NCI-H510A (cell line): ENCODE measurements around the gene NPFF.
A peak's percentile ranks its signal among the peaks of the same experiment; 100 is the strongest.

Source experiments
- DNase-seq: peaks from one replicate; lab custom pipeline; 2025; lab: John Stamatoyannopoulos, UW

The NPFF gene

GRCh38 chr12:53513712-53514410, 6.6 kb upstream of the NPFF start:
- DNase-seq = no peak

DNA sequence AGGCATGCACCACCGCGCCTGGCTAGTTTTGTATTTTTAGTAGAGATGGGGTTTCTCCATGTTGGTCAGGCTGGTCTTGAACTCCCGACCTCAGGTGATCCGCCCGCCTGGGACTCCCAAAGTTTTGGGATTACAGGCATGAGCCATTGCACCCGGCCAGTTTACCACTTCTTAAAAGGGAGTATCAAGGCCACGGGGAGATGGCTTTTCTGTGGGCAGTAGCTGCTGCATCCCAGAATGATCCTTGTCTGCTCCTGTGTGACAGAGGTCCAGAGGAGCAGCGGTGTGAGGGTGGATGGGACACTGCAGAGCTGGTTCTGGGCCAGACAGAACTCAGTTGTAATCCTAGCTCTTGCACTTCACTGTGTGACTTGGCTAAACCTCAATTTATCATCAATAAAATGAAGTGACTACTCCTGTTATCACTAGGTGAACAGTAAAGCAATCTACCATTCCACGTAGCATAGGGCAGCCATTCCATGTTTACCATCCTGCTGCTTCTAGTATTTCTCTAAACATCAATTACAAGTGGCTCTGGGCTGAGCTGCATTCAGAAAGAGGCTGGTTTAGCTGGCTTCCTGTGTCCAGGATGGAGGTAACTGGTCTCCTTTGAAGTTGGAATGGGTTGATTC, 3.0 kb upstream of the NPFF start:
- no peak for DNase-seq

GRCh38 chr12:53508534-53509170, 1.4 kb upstream of the NPFF start:
- DNase-seq = no peak

GRCh38 chr12:53507603-53507885, 260 bp upstream of the NPFF start:
- no peak for DNase-seq

- no peak for DNase-seq
Measured at GRCh38 chr12:53506450-53506785, 866 bp downstream of the NPFF start.

DNA sequence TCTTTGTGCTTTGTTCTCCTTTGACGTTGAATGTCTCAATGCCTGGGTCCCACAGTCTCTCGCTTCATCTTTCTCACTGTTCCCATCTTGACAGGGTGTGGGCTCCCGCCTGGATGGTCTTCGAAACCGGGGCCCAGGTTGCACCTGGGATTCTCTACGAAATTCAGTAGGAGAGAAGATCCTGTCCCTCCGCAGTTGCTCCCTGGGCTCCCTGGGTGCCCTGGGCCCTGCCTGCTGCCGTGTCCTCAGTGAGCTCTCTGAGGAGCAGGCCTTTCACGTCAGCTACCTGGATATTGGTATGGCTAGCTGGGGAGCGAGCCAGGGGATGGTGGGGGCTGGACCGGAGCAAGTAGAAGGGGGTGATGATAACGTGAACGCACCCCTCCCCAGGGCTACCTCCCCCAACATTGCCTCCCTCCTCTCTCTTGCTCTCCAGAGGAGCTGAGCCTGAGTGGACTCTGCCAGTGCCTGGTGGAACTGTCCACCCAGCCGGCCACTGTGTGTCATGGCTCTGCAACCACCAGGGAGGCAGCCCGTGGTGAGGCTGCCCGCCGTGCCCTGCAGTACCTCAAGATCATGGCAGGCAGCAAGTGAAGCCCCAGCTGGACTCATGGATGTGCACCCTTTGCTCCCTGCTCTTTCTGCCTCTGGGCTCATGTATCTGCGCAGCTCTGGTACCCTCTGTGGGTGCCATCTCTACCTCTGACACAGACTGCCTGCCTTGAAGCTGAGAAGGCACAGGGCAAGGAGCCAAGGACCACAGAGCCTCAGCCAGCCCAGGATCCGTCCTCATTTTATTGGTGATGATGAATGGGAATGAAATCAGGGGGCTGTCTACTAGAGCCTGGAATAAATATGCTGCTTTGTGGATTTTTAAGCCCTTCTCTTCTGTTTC, 1.5 kb downstream of the NPFF start:
- DNase-seq = no peak

DNA sequence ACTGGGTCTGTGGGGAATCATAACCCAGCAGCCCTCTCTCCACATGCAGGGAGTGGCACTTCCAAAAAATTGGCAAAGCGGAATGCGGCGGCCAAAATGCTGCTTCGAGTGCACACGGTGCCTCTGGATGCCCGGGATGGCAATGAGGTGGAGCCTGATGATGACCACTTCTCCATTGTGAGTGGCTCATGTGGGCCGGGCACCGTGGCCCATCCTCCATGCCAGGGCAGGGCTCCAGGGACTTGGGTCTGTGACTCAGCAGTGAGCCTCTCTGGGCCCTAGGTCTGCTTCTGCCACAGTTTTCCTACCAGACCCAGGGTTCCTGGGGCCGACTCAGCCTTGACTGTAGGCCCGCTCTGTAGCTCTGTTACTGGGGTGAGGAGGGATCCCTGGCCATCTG, 2.2 kb downstream of the NPFF start:
- no peak for DNase-seq

DNA sequence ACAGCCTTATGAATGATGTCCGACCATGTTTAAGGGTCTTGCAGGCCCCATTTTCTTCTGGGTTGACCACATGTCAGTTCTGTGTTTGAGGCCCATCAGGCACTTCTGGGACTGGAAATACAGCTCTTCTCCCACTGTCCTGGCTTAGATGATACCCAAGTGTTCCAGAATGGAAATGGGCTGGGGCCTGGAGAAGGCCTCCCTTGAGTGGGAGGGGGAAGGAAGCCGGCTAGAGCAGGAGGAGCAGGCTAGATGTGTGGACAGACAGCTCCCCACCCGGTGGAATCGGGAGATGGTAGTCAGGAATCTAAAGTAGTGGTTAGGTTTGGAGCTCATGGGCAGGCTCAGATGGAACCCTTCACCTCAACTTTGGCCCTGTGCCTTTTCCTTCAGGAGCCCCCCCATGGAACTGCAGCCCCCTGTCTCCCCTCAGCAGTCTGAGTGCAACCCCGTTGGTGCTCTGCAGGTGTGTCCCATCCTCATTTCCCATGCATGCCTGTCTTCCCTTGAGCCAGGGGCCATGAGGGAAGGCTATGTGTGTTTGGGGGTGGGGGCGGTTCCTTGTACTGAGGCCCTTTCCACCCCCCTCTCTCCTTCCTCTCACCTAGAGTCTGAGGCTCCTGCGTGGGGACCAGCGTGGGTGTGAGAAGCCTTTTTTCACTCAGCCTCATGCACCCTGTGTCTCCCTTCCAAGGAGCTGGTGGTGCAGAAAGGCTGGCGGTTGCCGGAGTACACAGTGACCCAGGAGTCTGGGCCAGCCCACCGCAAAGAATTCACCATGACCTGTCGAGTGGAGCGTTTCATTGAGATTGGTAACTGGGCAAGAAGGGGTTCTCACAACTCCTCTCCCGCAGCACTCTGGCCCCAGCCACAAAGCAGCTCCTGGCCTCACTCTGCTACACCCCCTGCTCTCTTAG, 3.0 kb downstream of the NPFF start:
- no peak for DNase-seq

- no peak for DNase-seq
Measured at GRCh38 chr12:53502983-53503728, 4.1 kb downstream of the NPFF start.

GRCh38 chr12:53502331-53502730, 5.0 kb downstream of the NPFF start:
- no peak for DNase-seq

DNA sequence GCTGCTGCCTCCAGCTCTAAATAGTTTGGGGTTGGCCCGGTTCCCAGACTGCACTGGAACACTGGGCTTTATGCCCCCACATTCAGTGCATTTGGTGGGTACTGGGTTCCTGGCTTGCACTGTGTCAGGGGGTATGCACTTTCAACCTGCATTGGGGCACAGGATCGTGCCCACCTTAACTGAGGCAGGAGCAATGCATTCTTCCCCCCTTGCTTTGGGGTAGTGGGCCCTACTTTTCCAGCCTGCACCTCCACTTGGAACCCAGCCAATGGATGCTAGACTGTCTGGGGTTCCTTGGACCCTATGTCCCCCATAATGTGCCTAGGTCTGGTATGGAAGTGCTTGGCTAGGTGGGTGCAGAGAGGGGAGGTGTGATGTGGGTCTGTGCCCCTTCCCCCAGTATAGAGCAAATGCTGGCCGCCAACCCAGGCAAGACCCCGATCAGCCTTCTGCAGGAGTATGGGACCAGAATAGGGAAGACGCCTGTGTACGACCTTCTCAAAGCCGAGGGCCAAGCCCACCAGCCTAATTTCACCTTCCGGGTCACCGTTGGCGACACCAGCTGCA, 5.6 kb downstream of the NPFF start:
- DNase-seq = no peak

DNA sequence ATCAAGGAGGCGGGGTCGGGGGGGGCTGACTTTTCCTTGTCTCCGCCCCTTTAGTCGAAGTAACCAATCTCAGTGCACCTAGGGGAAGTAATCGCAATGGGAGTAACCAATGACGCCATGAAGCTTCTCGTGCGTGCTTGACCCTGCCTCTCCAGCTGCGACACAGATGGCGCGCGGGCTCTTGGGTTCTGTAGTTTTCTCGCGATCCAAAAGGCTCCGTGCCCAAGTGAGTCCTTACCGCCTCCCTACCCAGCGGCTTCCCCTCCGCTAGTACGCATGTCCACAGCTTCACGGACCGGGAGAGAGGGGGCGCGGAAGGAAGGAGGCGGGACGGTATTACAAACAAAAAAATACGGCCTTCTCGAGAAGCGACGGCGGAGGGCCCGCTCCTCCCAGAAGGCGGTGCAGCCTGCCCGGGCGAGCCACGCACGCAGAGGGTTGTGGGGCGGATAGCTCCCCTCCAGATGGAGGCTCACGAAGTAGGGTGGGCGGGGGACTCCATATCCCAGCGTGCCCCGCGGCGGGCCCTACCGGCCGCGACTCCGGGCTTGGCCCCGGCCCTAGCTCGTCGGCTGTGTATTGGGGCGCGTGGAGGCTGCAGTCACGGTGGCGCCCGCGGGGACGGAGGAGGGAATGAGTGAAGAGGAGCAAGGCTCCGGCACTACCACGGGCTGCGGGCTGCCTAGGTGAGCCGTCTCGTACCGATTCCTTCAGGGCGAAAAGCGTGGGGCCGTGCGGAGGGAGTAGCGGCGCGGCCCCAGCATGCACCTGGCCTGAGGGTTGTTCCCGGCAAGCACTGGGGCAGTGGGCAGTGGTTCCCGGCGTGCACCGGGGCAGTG, 6.3 kb downstream of the NPFF start, which contains the start of gene TARBP2:
TARBP2 (plus strand) TSS at position 508 of the 839 bp plus-strand sequence; CDS start at position 634, 126 bp downstream.
- DNase-seq = peak; percentile 95

DNA sequence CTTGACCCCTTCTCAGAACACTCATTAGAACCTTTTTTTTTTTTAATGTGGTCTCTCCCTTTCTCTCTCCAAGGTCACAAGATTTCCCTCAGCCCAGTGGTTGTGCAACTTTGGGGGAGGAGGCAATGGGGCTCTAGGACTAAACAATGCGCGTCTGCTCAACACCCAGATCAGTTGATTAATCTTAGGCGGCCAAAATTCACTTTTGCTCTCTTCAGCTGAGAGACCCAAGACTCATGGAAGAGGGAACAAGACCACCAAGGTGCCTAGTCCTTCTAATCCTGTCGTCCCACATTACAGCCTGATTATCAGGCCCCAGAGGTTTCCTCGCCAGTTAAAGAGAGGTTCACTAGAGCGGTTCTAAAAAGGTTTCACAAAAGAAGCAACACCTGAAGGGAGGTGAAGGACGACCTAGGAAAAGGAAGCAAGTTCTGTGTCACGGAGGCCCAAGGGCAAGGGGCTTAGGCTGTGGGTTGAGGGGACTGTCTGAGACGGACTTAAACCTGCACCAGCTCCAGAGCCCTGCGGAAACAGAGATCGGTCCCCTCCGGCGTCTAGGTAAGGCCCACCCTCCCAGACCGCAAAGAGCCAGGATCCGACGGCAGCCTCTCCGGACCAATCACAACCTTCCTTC, 7.0 kb downstream of the NPFF start:
- DNase-seq = no peak

DNA sequence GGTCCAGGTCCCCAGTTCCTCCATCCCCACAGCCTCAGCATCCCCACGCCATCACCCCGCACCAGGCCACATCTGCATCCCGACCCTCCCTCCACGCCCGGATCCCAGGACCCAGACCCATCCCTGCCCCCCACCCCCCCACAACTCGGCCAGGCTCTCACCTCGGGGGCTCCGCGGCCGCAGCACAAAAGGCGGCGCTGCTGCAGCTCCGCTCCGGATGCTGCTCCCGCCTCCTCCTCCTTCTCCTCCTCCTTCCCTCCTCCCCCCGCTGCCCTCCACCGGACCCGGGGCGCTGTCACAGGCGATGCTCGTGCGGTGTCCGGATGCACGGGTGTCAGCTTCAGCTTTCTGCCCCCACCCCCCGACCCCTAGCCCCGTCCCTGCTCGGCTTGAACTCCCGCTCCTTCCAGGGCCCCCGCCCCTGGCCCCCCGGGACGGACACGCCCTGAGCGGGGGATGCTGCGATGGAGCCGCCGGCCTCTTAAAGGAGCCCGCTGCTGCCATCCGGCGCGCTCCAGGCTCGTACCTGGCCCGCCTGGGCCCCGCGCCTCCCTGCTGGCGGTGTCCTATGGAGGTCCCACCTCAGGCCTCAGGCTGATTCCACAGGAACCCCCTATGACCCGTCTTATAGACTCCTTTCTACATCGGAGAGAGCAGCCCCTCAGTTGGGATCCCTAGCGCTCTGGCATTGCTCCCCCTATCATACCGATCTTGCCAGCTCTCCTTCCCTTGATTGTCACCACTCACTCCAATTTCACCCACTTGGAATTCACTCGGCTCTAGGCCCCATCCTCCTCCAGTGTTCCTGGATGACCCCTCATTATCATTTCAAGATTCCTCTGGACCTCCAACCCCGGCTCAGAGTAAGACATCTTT, 7.8 kb downstream of the NPFF start, which contains the start of gene MAP3K12:
MAP3K12 (minus strand) TSS at position 193 of the 876 bp plus-strand sequence. CDS start 12,067 bp downstream, outside the sequence.
- peak; percentile 68 for DNase-seq

- no peak for DNase-seq
Measured at GRCh38 chr12:53498235-53498630, 9.1 kb downstream of the NPFF start.

GRCh38 chr12:53497461-53497860, 9.8 kb downstream of the NPFF start:
- DNase-seq = no peak

GRCh38 chr12:53496752-53497032, 10.6 kb downstream of the NPFF start:
- no peak for DNase-seq
